Measurements from ENCODE around the gene AMOTL2.
A peak's percentile ranks its signal among the peaks of the same experiment; 100 is the strongest.

The AMOTL2 gene

GRCh38 chr3:134365766-134366065, 8.5 kb downstream of the AMOTL2 start:
- peak; percentile 45 for DNase-seq

GRCh38 chr3:134364936-134365765, 9.1 kb downstream of the AMOTL2 start:
- DNase-seq = peak; percentile 44

- no peak for DNase-seq
Measured at GRCh38 chr3:134364061-134364935, 9.9 kb downstream of the AMOTL2 start.

GRCh38 chr3:134363381-134363755, 10.9 kb downstream of the AMOTL2 start:
- DNase-seq = no peak

GRCh38 chr3:134362670-134363380, 11.4 kb downstream of the AMOTL2 start:
- peak; percentile 33 for DNase-seq

GRCh38 chr3:134362221-134362620, 12.0 kb downstream of the AMOTL2 start:
- DNase-seq = peak; percentile 33

GRCh38 chr3:134361162-134361835, 12.9 kb downstream of the AMOTL2 start:
- DNase-seq = no peak

- no peak for DNase-seq
Measured at GRCh38 chr3:134360046-134360445, 14.2 kb downstream of the AMOTL2 start.

GRCh38 chr3:134359121-134360010, 14.9 kb downstream of the AMOTL2 start:
- DNase-seq = no peak

GRCh38 chr3:134357914-134358811, 16.1 kb downstream of the AMOTL2 start:
- DNase-seq = no peak

- DNase-seq = no peak
Measured at GRCh38 chr3:134357261-134357913, 16.9 kb downstream of the AMOTL2 start.

GRCh38 chr3:134356411-134357040, 17.7 kb downstream of the AMOTL2 start:
- no peak for DNase-seq

- no peak for DNase-seq
Measured at GRCh38 chr3:134355416-134355815, 18.8 kb downstream of the AMOTL2 start.

- DNase-seq = no peak
Measured at GRCh38 chr3:134354612-134355251, 19.5 kb downstream of the AMOTL2 start.

- DNase-seq = no peak
Measured at GRCh38 chr3:134353831-134354611, 20.2 kb downstream of the AMOTL2 start.

GRCh38 chr3:134353171-134353825, 20.9 kb downstream of the AMOTL2 start:
- no peak for DNase-seq

GRCh38 chr3:134352031-134352671, 22.1 kb downstream of the AMOTL2 start:
- DNase-seq = no peak

Measured in activated CD8-positive, alpha-beta memory T cell treated with anti-CD3 and anti-CD28 coated beads, Interleukin-2, amount 50 U/mL, for 48 hours (primary cell).